Measurements from ENCODE around the gene NPBWR2.
A peak's percentile ranks its signal among the peaks of the same experiment; 100 is the strongest.

NPBWR2 gene

DNA sequence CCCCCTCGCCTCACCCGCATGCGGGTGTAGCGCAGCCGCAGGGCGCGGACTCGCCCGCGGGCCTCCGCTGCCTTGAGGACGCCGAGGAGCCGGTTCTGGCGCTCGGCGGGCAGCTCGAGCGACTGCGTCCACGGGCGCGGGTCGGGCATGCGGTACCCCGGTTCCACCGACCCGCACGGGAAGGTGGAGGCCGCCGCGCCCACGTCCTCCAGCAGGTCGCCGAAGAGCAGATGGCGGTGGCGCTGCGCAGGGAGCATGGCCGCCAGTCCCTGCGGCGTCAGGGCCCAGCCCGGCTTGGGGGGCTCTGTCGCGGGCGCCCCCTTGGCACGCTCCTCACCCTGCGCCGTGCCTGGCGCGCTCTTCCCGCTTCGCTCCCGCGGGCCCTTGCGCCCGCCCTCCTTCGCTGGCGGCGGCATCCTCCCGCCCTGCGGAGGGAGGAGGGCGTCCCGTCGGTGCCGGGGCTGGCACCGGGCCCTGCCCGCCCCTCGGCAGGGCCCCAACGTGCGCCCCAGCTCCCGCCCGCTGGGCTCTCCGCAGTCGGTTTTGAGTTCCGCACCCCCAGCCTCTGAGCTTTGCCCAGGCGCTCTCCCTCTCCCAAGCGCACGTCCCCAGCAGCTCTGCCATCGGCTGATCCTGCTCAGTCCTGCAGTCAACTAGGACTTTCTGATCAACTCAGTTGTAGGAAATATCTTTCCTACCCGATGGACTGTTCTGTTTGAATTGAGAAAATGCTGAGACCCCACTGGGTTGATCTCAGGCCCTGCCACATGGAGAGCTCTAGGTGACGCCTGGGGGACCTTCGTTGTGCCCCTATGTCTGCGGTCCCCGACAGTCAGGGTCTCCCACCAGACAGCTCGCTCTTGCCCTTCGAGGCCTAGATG lies 23.3 kb downstream of the NPBWR2 start, which contains the start of gene LKAAEAR1:
Gene LKAAEAR1, minus strand, starts transcription at position 595 of the 881 bp plus-strand sequence. Its CDS starts 179 bp downstream, at position 416.
- no peak for DNase-seq

GRCh38 chr20:64083378-64083803 lies 24.0 kb downstream of the NPBWR2 start:
- DNase-seq: peak; percentile 72 to 76

- DNase-seq: no peak
Measured at GRCh38 chr20:64082820-64083377, 24.5 kb downstream of the NPBWR2 start.

GRCh38 chr20:64082126-64082731 lies 25.1 kb downstream of the NPBWR2 start:
- DNase-seq: no peak

- no peak for DNase-seq
Measured at GRCh38 chr20:64081624-64081964, 25.8 kb downstream of the NPBWR2 start.

- DNase-seq: no peak
Measured at GRCh38 chr20:64080813-64081623, 26.3 kb downstream of the NPBWR2 start.

DNA sequence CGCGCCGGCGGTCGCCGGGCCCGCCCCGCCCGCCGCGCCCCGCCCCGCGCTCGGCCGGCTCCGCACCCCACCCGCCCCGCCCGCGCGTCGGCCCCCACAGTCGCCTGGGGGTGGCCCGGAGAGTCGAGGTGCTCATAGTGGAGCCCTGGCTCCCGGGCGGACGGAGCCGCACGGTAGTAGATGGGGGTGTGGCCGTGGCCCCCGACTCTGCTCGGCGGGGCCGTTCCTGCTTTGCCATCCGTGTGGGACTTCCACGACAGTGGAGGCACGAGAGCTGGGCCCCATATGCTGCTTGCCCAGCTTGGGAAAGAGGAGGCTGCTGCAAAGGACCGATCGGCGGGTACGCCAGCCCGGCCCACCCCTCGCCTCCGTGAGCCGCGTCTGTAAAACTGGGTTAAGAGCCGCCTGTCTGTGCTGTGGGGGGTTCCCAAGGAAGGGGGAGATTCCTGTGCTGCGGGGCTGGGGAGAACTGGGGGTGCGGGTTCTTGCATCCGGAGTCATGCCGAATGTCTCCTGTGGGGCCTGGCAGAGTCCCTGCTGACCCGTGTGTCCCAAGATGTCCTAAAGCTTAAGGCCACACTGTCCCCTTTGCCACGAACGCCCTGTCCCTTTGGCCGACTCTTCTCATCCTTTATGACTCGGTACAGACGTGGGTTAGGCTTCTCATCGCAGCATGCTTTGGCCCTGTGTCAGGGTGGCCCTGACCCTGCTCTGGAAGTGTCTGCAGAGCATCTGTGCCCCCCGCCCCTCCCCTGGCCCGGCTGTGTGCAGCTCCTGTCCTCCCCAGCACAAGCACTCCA lies 27.2 kb downstream of the NPBWR2 start, which contains the start of gene OPRL1:
Gene OPRL1, plus strand, starts transcription at position 70 of the 800 bp plus-strand sequence. CDS start 12,639 bp downstream, outside the sequence.
- DNase-seq: peak; percentile 47 to 58

DNA sequence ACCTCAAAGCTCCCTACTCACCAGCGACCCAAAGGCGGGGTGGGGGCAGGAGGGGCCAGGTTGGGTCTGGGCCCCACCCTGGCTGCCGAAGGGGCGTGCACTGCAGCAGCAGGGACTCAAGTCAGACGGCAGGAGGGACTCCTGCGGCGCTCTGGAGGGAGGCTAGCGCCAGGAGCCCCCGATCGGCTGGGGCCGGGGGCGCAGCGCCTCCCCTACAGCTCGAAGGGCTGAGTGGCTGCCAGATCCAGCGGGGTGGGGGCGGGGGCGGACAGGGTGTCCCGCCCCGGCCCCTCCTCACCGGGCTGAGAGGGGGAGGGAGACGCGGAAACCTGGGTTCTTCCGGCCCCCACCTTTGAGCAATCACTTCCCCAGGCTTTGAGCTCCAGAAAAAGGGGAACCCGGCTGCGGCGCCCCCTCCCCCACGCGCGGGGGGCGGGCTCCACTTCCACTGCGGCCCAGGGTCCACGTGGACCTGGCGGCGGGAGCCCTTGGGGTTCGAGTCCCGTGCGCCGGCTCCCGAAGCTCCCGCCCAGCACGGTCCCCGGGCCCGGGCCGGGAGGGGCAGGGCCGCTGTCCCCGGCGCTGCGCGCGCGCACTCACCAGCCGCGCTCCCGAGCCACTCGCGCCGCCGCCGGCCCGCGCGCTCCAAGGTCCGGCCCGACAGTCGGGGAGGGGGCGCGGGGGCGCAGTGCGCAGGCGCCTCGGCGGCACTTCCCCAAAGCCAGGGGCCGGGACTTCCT lies 27.9 kb downstream of the NPBWR2 start, which contains the start of gene RGS19:
Gene RGS19, minus strand, starts transcription at position 246 of the 740 bp plus-strand sequence. CDS start 2,632 bp downstream, outside the sequence.
- peak; percentile 79 to 87 for DNase-seq

DNA sequence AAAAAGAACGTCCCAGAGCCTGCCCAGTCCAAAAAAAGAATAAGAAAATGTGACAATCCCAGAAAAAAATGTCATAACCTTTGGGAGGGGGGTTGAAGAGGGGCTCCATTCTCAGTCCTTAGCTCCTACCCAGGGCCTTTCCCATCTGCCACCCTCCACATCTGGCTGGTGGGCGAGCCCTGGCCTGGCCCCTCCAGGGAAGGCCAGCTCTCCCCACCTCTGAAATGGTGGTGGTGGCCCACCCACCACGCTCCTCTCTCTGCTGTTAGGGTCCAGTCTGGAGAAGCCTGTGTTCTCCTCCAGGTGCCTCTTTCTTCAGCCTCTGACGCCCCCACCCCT lies 28.5 kb downstream of the NPBWR2 start:
- DNase-seq: no peak

- DNase-seq: peak; percentile 64 to 66
Measured at GRCh38 chr20:64077876-64078551, 29.4 kb downstream of the NPBWR2 start.

DNA sequence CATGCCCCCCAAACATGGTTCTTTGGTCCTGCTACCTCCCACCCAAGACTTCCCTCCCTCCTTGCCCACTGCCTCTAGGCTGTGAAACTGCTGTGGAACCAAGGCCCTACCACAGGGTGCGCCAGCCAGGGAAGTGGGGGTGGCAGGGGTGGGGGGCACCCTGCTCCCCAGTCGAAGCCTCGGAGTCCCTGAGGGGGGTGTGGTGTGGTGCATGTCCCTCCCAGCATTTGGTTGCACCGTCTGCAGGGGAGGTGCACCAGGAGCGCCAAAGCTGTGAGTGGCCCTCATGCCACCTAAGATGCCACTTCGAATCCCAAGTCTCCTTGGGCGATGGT lies 29.9 kb downstream of the NPBWR2 start:
- no peak for DNase-seq

- DNase-seq: peak in 1 of 2 donors; percentile 63
Measured at GRCh38 chr20:64077094-64077493, 30.3 kb downstream of the NPBWR2 start.

- DNase-seq: no peak
Measured at GRCh38 chr20:64076061-64076997, 31.0 kb downstream of the NPBWR2 start.

- no peak for DNase-seq
Measured at GRCh38 chr20:64075556-64075955, 31.8 kb downstream of the NPBWR2 start.

DNA sequence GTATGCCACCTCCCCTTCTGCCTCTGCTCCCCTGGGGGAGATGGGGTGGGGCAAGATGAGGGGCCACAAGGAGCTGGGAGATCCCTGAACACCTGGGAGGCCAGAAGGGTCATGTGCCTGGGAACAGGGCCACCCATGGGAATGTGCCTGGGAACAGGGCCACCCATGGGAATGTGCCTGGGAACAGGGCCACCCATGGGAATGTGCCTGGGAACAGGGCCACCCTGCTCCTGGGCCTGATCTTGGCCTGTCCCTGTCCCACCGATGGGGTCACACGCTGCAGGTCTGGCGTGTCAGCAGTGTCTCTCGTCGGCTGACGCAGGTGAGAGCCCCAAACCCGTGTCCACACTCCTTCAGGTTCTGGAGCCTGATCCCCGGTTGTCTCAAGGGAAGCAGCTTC lies 32.4 kb downstream of the NPBWR2 start:
- no peak for DNase-seq

- DNase-seq: no peak
Measured at GRCh38 chr20:64074184-64074789, 33.1 kb downstream of the NPBWR2 start.

DNA sequence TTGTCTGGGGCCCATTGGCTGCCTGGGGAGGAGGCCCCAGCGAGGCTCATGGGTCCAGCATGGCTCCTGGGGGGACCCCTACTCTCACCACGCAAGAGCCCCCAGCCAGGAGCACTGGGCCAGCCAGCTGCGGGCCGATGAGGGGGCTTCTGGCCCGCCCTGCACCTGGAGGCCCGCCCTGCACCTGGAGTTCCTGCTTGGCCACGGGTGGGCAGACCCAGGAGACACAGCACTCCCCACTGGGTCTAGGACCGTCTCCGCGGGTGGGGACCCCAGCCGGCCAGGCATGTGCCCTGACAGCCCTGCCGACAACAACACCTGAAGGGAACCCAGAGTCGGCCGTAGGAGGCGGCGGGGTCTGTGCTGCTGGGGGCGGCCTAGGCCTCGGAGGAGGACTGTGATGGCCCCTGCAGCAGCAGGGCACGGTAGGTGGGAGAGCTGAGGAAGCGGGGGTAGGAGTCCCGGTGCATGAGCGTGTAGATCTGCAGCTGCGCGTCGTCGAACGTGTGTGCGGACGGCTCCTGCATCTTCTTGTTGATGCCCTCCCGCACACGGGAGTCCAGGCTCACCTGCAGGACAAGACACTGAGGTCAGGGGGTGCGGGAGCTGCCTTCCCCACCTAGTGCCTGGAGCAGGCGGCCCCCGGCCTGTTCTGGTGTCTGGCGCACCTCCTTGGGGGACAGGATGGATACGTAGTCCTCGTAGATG lies 33.7 kb downstream of the NPBWR2 start:
- DNase-seq: no peak

- no peak for DNase-seq
Measured at GRCh38 chr20:64072498-64073063, 34.8 kb downstream of the NPBWR2 start.

All from CD4-positive, alpha-beta T cell treated with Interleukin-4 for 1 hour (primary cell).